HG02588 (cell line): ENCODE results near the gene ANKRD30BL.
"Not testable (repeated sequence)": the region's sequence is repeated elsewhere in the genome, so short reads cannot be mapped to it uniquely, and the experiment has no call there.

Experiments
- ATAC-seq: cut with Tn5 transposase; IDR thresholded peaks from one replicate; pipeline ENCODE4 v1.9.1; 2021; ENCODE audit warnings: mild to moderate bottlenecking, moderate library complexity; ENCODE audit not compliant: unreplicated experiment

ANKRD30BL gene, protein sequence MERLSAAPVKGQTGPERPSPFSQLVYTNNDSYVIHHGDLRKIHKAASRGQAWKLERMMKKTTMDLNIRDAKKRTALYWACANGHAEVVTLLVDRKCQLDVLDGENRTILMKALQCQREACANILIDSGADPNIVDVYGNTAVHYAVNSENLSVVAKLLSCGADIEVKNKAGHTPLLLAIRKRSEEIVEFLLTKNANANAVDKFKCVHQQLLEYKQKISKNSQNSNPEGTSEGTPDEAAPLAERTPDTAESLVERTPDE

DNA sequence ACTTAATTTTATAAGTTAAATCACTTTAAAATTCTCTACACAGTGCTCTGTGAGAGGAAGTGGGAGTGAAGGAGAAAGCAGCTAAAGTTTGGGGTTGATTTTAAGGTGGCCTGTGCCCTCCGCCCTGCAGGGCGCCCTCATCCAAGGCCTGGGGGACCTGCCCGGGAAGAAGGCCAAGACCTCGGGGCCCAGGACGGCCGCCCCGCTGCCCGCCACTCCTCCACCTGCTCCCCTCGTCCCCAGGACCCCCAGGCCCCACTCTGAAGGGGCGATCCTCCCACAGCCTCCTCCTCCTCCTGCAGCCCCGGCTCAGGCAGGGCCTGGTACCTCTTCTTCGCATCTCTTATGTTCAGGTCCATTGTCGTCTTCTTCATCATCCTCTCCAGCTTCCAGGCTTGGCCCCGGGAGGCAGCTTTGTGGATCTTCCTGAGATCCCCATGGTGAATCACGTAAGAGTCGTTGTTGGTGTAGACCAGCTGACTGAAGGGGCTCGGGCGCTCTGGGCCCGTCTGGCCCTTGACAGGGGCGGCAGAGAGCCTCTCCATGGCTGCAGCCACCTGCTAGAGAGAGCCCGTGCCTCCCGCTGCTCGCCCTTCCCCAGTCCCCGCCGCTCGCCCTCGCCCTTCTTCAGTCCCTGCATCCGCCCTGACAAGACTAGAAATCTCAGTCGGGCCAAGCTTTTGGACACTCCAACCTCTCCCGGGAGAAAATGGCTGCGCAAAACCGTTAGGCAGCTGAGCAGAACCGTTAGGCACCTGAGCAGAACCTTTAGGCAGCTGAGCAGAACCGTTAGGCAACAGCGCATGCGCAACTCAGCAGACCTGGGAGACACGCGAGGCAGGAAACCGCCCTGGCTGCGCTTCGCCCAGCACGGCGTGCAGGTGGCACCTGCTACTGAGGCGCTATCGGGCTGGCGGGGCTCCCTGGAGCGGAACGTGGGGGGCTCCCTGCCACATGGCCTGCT, at the start of gene ANKRD30BL:
ANKRD30BL (minus strand) TSS at position 792 of the 964 bp plus-strand sequence; CDS start at position 545, 247 bp downstream.
- not testable (repeated sequence) for ATAC-seq

DNA sequence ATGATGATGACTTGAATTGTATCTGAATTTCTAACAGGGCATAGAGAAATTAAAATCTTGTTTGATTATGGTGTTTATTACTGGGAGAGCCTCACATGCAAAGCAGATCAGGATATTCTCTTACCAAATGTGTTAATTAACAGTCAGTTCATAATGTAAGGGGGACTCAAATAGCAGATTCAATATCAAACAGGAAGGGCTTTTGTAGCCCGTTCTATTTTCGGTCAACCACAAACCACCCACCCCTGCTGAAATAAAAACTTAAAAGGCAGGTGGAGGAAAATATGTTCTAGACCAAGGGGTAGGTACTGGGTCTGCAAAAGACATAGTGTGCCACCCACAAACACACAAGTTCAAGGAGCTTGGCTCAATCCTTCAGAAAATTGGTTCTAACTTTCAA, 41.1 kb upstream of the ANKRD30BL start:
- not testable (repeated sequence) for ATAC-seq

DNA sequence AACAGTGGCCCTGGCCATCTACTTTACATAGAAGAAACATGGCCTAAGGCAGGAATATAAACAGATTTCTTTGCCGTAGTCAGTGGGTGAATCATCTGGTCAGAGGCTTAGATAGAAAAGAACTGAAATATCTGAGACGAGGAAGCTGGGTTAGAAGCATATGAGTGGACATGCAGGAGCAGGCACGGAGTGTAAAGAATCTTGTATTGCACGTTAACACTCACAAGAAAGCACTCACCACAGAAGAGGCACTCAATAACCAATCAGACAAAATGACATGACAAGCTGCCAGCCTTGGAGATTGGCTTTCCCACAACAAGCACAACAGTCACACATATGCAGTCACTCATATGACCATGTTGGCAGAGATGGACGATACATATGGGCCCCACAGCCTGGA, 31.1 kb upstream of the ANKRD30BL start:
- not testable (repeated sequence) for ATAC-seq

DNA sequence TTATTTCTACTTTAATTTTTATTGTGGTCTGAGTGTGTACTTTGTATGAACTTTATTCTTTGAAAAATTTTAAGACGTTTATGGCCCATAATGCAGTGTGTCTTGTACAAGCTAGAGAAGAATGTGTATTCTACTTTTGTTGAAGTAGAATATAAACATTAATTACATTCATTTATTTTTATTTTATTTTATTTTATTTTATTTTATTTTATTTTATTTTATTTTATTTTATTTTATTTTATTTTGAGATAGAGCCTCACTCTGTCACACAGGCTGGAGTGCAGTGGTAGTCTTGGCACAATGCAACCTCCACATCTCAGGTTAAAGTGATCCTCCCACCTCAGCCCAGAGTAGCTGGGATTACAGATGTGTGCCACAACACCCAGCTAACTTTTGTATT, 5.3 kb upstream of the ANKRD30BL start:
- not testable (repeated sequence) for ATAC-seq

DNA sequence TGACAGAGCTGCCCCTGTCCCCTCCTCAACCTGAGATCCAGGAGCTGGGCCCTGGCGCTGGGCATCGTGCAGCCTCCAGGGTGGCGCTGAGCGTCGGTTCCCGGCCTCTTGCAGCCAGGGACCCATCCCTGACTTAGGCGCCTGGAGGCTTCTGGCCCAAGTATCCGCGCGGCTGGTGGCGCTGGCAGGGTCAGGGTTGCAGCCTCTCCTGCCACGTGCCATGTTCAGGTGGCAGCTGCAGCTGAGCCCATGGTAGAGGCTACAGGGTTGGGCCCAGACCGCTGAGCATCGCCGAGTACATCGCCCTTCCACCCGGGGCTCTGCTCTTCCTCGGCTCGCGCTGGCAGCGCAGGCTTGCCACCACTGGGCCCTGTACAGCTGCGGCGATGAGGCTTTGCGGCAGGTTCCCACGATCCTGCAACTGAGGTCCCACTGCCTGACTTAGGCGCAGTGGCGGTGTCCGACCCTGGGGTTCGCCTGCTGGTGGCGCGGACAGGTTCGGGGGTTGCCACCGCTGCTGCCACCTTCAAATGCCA, 441 bp upstream of the ANKRD30BL start:
- ATAC-seq = not testable (repeated sequence)

DNA sequence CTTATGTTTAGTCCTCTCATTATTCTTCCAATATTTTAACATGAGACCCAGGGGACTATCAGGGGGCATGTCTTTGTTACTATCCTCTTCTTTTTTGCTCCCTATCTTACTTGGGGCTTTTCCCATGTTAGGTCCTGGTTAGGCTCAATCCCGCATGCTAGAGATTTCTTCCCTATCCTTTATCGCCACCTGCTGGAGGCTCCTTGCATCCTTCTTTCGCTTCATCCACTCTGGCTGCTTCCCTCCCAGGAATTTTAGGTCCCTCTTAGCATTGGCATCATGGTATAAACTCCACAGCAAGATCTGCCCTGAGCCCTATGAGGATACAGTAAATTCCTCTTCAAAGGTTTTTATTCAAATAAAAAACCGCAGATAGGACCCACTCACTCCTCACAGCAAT, 15.0 kb downstream of the ANKRD30BL start:
- not testable (repeated sequence) for ATAC-seq
